ENCODE results near the gene RANBP3.

DNA sequence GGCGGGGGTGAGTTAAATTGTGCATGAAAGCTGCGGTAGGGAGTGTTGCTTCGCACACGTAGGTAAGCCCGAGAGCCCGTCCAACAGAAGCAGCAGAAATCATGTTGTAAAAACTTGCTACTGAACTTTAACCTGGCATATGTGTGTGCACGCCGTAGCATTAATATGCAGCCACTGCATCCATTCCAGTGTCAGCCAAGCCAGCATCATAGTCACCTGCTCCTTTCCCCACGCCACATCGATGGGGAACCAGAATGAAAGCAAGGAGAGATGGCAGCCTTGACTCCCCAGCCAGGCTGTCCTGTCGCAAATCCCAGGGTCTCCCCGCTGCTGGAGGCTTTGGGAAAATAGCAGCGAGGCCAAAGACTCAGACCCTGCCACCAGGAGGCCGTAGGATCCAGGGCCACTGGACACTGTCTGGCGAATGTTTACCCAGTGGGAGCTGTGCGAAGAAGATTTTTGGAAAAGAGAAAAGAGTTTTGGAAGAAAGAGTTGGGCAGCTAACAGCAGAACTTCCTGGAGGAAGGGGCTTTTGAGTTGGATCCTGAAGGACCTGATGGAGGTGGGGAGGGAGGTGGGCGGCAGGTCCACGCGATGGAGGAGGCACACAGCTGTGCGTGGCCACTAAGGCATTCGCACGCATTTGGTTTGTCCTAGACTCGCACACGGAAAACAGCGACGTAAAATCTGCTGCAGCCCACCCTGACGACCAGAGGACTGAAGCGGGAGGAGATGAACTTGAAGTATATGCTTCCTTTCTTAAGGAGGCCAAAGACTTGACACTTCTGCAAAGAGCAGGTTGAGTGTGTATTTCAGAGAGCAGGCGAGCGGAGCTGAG lies 48.7 kb upstream of the RANBP3 start:
- TF ChIP-seq, protein P1, sequence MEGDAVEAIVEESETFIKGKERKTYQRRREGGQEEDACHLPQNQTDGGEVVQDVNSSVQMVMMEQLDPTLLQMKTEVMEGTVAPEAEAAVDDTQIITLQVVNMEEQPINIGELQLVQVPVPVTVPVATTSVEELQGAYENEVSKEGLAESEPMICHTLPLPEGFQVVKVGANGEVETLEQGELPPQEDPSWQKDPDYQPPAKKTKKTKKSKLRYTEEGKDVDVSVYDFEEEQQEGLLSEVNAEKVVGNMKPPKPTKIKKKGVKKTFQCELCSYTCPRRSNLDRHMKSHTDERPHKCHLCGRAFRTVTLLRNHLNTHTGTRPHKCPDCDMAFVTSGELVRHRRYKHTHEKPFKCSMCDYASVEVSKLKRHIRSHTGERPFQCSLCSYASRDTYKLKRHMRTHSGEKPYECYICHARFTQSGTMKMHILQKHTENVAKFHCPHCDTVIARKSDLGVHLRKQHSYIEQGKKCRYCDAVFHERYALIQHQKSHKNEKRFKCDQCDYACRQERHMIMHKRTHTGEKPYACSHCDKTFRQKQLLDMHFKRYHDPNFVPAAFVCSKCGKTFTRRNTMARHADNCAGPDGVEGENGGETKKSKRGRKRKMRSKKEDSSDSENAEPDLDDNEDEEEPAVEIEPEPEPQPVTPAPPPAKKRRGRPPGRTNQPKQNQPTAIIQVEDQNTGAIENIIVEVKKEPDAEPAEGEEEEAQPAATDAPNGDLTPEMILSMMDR (IDR thresholded peaks at IDR 0.05), result no peak
- TF ChIP-seq TAF1 (IDR thresholded peaks at IDR 0.05; ENCODE audit: borderline replicate concordance, low read depth, low read length), result no peak
- no peak for TF ChIP-seq PBX3 (IDR thresholded peaks at IDR 0.05)
- TF ChIP-seq POLR2AphosphoS5 (IDR thresholded peaks at IDR 0.05; ENCODE audit: low read depth, low read length), result no peak
- TF ChIP-seq ELF1 (IDR thresholded peaks at IDR 0.05), result no peak
- no peak for TF ChIP-seq SIN3A (IDR thresholded peaks at IDR 0.05; ENCODE audit: borderline replicate concordance, low read depth, low read length)
- TF ChIP-seq EP300 (IDR thresholded peaks at IDR 0.05; ENCODE audit: borderline replicate concordance in 1 of 2, low read depth in 1 of 2, low read length in 1 of 2), result no peak
